22Rv1 (cell line): ENCODE results near the gene S100P.
A peak's percentile ranks its signal among the peaks of the same experiment; 100 is the strongest.

Experiments used
- H3K27ac ChIP-seq: fragments of 450-650 bp; 2 replicates; pipeline ENCODE4 v1.5.1; 2017
- ZFX ChIP-seq: fragments of 450-650 bp; IDR thresholded peaks from 2 replicates; pipeline ENCODE4 v1.6.1; 2017; ENCODE audit warnings: antibody characterized with exemption, borderline replicate concordance
- TF ChIP-seq, protein P1 (sequence below): fragments of 450-650 bp; IDR thresholded peaks from 2 replicates; pipeline ENCODE4 v1.5.1; 2017; ENCODE audit warnings: mild to moderate bottlenecking

Gene S100P

GRCh38 chr4:6674500-6675149 is 19.1 kb upstream of the S100P start:
- TF ChIP-seq, protein P1, sequence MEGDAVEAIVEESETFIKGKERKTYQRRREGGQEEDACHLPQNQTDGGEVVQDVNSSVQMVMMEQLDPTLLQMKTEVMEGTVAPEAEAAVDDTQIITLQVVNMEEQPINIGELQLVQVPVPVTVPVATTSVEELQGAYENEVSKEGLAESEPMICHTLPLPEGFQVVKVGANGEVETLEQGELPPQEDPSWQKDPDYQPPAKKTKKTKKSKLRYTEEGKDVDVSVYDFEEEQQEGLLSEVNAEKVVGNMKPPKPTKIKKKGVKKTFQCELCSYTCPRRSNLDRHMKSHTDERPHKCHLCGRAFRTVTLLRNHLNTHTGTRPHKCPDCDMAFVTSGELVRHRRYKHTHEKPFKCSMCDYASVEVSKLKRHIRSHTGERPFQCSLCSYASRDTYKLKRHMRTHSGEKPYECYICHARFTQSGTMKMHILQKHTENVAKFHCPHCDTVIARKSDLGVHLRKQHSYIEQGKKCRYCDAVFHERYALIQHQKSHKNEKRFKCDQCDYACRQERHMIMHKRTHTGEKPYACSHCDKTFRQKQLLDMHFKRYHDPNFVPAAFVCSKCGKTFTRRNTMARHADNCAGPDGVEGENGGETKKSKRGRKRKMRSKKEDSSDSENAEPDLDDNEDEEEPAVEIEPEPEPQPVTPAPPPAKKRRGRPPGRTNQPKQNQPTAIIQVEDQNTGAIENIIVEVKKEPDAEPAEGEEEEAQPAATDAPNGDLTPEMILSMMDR, result peak; percentile 75
- no peak for TF ChIP-seq ZFX
- peak overlapping the region; percentile 98 for H3K27ac ChIP-seq

DNA sequence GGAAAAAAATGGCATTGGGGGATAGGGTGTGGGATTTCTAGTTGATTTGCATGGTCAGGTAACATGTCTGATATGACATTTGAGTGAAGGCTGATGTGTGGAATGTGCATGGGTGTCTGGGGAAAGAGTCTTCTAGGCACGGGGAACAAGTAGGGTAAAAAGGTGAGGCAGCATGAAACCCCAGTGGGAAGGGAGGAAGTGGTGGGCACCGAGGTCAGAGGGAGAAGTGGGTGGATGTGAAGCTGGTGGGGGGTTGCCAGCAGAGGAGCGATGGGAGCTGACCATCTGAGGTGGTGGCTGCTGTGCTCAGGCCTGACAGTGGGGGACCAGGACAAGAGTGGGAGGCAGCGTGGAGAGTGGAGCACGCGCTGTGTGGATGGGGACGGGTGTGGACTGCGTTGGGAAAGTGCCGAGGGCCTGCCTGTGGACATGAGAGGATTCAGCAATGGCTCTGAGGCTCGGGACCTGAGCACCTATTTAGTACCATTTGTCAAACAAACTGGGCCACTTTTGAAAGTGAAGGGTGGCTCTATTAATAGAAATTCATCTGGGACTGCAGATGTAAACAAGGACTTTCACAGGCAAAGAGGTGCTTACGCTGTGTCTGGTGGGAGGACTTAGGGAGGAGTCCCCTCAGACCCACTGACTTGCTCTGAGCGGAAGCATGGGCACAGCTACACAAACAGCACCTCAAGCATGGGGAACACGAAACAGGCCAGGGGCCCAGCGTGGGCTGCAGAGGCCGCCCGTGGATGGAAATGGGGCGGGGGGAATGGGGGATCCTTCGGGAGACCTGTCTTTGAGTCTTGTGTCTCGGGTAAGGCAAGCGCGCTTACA is 16.7 kb upstream of the S100P start:
- peak overlapping the region; percentile 98; the same call in 1 of the 2 replicates for H3K27ac ChIP-seq
- no peak for TF ChIP-seq ZFX
- TF ChIP-seq, protein P1, result no peak

DNA sequence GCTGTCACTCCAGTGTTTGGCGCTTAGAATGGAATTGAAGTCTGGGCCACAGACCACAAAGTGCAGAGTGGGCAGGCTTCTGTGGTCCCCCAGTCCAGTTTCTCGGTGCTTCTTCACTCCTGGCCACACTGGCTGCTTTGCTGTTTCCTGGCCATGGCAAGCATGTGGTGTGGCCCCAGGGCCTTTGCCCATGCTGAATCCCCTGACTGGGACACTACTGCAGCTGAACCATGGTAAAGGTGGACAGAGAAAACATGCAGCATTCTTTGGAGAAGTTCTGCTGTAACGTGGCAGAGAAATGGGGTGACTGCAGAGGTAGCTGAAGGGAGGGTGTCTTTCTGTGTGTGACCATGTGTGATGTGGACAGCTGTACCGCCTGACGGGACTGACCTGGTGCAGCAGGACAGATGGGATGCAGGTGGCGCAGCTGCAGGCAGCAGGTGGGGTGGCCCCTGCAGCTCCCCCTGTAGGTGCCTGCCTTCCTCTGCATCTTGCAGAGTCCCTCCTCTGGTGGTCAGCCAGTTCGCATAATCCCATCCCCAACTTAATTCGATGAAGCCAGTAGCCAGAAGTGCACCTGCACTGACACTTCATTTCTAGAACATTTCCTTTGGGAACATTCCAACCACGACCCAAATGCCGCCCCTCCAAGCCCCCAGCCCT is 13.2 kb upstream of the S100P start:
- no peak for TF ChIP-seq ZFX
- TF ChIP-seq, protein P1, result no peak
- H3K27ac ChIP-seq, result no peak overlapping the region

DNA sequence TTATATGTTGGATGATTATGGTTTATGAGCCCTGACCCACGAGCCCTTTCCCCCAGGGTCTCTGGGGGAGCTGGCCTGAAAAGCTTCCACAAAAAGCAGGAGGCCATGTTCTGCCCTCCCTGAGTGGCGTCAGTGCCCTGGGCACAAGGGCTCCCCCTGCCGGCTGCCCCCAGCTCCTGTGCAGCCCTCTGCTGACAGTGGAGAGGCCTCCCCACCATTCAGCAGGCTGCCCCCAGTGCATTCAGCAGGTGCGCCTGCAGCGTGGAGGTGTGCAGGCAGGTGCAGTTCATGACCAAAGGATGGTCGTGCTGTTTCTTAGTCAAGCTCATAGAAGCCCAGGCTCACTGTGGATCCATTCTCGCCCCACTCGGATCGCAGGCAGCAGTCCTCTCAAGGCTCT is 12.5 kb upstream of the S100P start:
- no peak overlapping the region for H3K27ac ChIP-seq
- TF ChIP-seq ZFX, result no peak
- TF ChIP-seq, protein P1, result peak; percentile 81

- TF ChIP-seq ZFX, result no peak
- TF ChIP-seq, protein P1, result no peak
Observed at GRCh38 chr4:6682862-6683590, 10.7 kb upstream of the S100P start.

GRCh38 chr4:6684656-6685055 is 9.0 kb upstream of the S100P start:
- no peak overlapping the region for H3K27ac ChIP-seq
- TF ChIP-seq, protein P1, result no peak
- no peak for TF ChIP-seq ZFX

More at GRCh38 chr4:6682862-6683590, 10.7 kb upstream of the S100P start:
- no peak overlapping the region for H3K27ac ChIP-seq
